Osteocyte (in vitro differentiated cells): ENCODE results near the gene PON1. TPM values are rescaled to one million over a fixed set of nuclear protein-coding genes. Genes with fewer than 3 reads are reported as not detected.
A peak's percentile ranks its signal among the peaks of the same experiment; 100 is the strongest.

Experiments
- DNase-seq: peaks from one replicate; pipeline ENCODE4 v3.0.0; 2021; ENCODE audit warnings: mixed read lengths; ENCODE audit not compliant: unreplicated experiment; ENCODE audit errors: extremely low spot score
- H3K27ac Mint-ChIP-seq: one replicate; pipeline ENCODE4 v1.8.0; 2021; ENCODE audit warnings: mild to moderate bottlenecking, mixed read lengths; ENCODE audit not compliant: unreplicated experiment
- H3K27me3 Mint-ChIP-seq: one replicate; pipeline ENCODE4 v1.8.0; 2021; ENCODE audit warnings: mixed read lengths; ENCODE audit not compliant: unreplicated experiment
- H3K36me3 Mint-ChIP-seq: one replicate; pipeline ENCODE4 v1.8.0; 2021; ENCODE audit warnings: mixed read lengths; ENCODE audit not compliant: unreplicated experiment
- H3K4me1 Mint-ChIP-seq: one replicate; pipeline ENCODE4 v1.8.0; 2021; ENCODE audit warnings: mixed read lengths; ENCODE audit not compliant: unreplicated experiment
- H3K4me3 Mint-ChIP-seq: one replicate; pipeline ENCODE4 v1.8.0; 2021; ENCODE audit warnings: mild to moderate bottlenecking, moderate library complexity, mixed read lengths; ENCODE audit not compliant: unreplicated experiment
- H3K9me3 Mint-ChIP-seq: one replicate; pipeline ENCODE4 v1.8.0; 2021; ENCODE audit warnings: mixed read lengths; ENCODE audit not compliant: unreplicated experiment
- total RNA-seq: library from RNA; stranded (reverse); gene quantifications from 2 replicates; pipeline ENCODE4 v1.2.1, GENCODE V29; 2021
- TF ChIP-seq, protein P1 (sequence below): fragments of 200-600 bp; sonication (generic); IDR thresholded peaks from 2 replicates; pipeline ENCODE4 v1.5.0; 2021; ENCODE audit warnings: antibody characterized with exemption, mild to moderate bottlenecking, moderate library complexity

Gene PON1
- total RNA-seq, 1 donor from 2014 or later: not detected

GRCh38 chr7:95357623-95358022 lies 33.3 kb upstream of the PON1 start:
- Mint-ChIP-seq H3K27ac (no peak overlapping the region), H3K4me3 (no peak overlapping the region)
- no peak for DNase-seq

DNA sequence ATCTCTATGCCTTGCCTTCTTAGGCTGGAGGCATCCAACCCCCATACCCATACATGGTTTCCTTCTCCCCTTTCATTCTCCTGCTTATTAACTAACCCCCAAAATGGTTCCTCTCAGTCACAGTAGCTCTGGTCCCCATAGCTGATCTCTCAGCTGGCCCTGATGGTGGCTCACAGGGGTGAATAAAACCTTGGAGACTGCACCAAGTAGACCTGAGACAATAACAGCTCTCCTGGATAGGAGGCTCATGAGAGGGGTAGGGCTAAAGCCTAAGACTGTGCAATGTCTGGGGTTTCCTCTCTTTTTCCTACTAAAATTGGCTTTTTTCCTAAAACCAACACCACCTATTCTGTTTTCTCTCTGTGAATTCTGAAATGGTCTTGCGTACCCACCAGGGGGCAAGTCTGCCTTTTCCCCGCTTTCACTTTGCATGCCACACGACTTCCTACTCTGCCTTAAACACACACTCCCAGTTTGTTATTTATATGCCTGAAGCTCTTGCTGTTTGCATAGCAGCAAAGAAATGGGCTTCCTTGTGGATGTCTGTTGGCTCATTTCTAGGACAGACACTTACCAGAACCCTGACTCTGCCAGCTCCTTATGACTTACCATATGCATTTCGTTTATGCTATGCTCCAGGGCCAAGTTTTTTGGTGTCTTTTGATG lies 18.4 kb upstream of the PON1 start:
- H3K4me3 Mint-ChIP-seq: no peak overlapping the region
- peaks cover 6% of the 10 kb centered on the region for H3K27me3 Mint-ChIP-seq
- H3K27ac Mint-ChIP-seq: no peak overlapping the region
- peaks cover 5% of the 10 kb centered on the region for H3K4me1 Mint-ChIP-seq
- no peak for DNase-seq
- no peaks in the 10 kb centered on the region for H3K36me3 Mint-ChIP-seq
- no peaks in the 10 kb centered on the region for H3K9me3 Mint-ChIP-seq
- TF ChIP-seq, protein P1, sequence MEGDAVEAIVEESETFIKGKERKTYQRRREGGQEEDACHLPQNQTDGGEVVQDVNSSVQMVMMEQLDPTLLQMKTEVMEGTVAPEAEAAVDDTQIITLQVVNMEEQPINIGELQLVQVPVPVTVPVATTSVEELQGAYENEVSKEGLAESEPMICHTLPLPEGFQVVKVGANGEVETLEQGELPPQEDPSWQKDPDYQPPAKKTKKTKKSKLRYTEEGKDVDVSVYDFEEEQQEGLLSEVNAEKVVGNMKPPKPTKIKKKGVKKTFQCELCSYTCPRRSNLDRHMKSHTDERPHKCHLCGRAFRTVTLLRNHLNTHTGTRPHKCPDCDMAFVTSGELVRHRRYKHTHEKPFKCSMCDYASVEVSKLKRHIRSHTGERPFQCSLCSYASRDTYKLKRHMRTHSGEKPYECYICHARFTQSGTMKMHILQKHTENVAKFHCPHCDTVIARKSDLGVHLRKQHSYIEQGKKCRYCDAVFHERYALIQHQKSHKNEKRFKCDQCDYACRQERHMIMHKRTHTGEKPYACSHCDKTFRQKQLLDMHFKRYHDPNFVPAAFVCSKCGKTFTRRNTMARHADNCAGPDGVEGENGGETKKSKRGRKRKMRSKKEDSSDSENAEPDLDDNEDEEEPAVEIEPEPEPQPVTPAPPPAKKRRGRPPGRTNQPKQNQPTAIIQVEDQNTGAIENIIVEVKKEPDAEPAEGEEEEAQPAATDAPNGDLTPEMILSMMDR: peak; percentile 27

More at GRCh38 chr7:95357623-95358022, 33.3 kb upstream of the PON1 start:
- Mint-ChIP-seq H3K9me3 (peaks cover 8% of the 10 kb centered on the region), H3K27me3 (peaks cover 6% of the 10 kb centered on the region), H3K4me1 (no peaks in the 10 kb centered on the region), H3K36me3 (no peaks in the 10 kb centered on the region)
- TF ChIP-seq, protein P1: peak; percentile 27

DNA sequence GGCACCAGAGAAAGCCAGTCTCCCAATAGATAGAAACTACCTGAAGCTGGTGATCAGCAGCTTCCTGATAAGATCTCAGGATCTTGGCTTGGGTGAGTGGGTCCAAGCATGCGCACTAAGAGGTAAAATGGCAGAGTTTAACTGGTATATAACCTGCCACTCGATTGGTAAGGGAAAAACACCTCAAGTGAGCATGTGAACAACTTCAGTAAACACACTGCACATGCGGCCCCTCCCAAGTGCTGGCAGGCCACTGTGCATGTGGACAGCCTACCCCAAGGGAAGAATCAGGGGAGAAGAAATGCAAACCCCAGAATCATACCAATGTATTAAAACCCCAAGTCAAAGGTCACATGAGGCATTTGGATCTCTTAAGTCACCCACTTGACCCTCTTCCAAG lies 17.7 kb upstream of the PON1 start:
- Mint-ChIP-seq H3K4me1 (peaks cover 5% of the 10 kb centered on the region), H3K9me3 (no peaks in the 10 kb centered on the region), H3K4me3 (no peak overlapping the region), H3K27me3 (peaks cover 6% of the 10 kb centered on the region), H3K27ac (no peak overlapping the region), H3K36me3 (no peaks in the 10 kb centered on the region)
- DNase-seq: no peak
- TF ChIP-seq, protein P1: no peak

GRCh38 chr7:95340491-95340890 lies 16.2 kb upstream of the PON1 start:
- H3K9me3 Mint-ChIP-seq: no peaks in the 10 kb centered on the region
- TF ChIP-seq, protein P1: no peak
- peaks cover 12% of the 10 kb centered on the region for H3K27me3 Mint-ChIP-seq
- H3K4me3 Mint-ChIP-seq: no peak overlapping the region
- DNase-seq: no peak
- peaks cover 5% of the 10 kb centered on the region for H3K4me1 Mint-ChIP-seq
- H3K27ac Mint-ChIP-seq: no peak overlapping the region
- H3K36me3 Mint-ChIP-seq: no peaks in the 10 kb centered on the region

- no peak for DNase-seq
- no peaks in the 10 kb centered on the region for H3K9me3 Mint-ChIP-seq
- H3K27me3 Mint-ChIP-seq: peaks cover 12% of the 10 kb centered on the region
- no peaks in the 10 kb centered on the region for H3K36me3 Mint-ChIP-seq
- H3K27ac Mint-ChIP-seq: no peak overlapping the region
- H3K4me1 Mint-ChIP-seq: peaks cover 5% of the 10 kb centered on the region
- no peak overlapping the region for H3K4me3 Mint-ChIP-seq
- TF ChIP-seq, protein P1: no peak
Observed at GRCh38 chr7:95338832-95339231, 14.5 kb upstream of the PON1 start.
